HepG2 (cell line): Measurements from ENCODE around the gene CXCR5. TPM values are rescaled to one million over a fixed set of nuclear protein-coding genes. Genes with fewer than 3 reads are reported as not detected.

Experiments
- FOXP4 ChIP-seq: sonication (generic); formaldehyde crosslinking; IDR thresholded peaks from 2 replicates; pipeline ENCODE4 v1.4.0; 2020; ENCODE audit warnings: missing genetic modification reagents
- HBP1 ChIP-seq: IDR thresholded peaks from 2 replicates; pipeline ENCODE4 v1.6.1; 2016; ENCODE audit warnings: low read depth, control low read depth
- HDAC2 ChIP-seq: sonication (generic); formaldehyde crosslinking; IDR thresholded peaks from 2 replicates; pipeline ENCODE4 v1.4.0; 2020; ENCODE audit warnings: missing genetic modification reagents
- HIC2 ChIP-seq: sonication (generic); formaldehyde crosslinking; IDR thresholded peaks from 2 replicates; pipeline ENCODE4 v1.9.0; 2022; ENCODE audit warnings: low read depth, missing genetic modification reagents
- HMG20B ChIP-seq: conservative IDR thresholded peaks from 2 replicates; pipeline ENCODE4 v1.6.1; 2016; ENCODE audit warnings: missing genetic modification reagents, missing compliant biosample characterization
- MEIS1 ChIP-seq: sonication (generic); formaldehyde crosslinking; IDR thresholded peaks from 2 replicates; pipeline ENCODE4 v1.9.0; 2021; ENCODE audit warnings: mild to moderate bottlenecking, missing genetic modification reagents, moderate library complexity, borderline replicate concordance
- MYC ChIP-seq: sonication (generic); formaldehyde crosslinking; IDR thresholded peaks from 2 replicates; pipeline ENCODE4 v1.9.0; 2021; ENCODE audit warnings: missing genetic modification reagents, borderline replicate concordance
- SOX5 ChIP-seq: IDR thresholded peaks from 2 replicates; pipeline ENCODE4 v1.6.1; 2016; ENCODE audit warnings: borderline replicate concordance
- THRA ChIP-seq: sonication (generic); formaldehyde crosslinking; IDR thresholded peaks from 2 replicates; pipeline ENCODE4 v1.4.0; 2020; ENCODE audit warnings: missing genetic modification reagents, borderline replicate concordance
- TP53 ChIP-seq: sonication (generic); formaldehyde crosslinking; conservative IDR thresholded peaks from 2 replicates; pipeline ENCODE4 v1.4.0; 2020; ENCODE audit warnings: missing genetic modification reagents
- ZFP91 ChIP-seq: sonication (generic); formaldehyde crosslinking; IDR thresholded peaks from 2 replicates; pipeline ENCODE4 v1.9.0; 2022; ENCODE audit warnings: missing genetic modification reagents, mild to moderate bottlenecking, borderline replicate concordance
- ZNF263 ChIP-seq: sonication (generic); formaldehyde crosslinking; IDR thresholded peaks from 2 replicates; pipeline ENCODE4 v1.4.0; 2020; ENCODE audit warnings: missing genetic modification reagents
- ZNF512 ChIP-seq: sonication (generic); formaldehyde crosslinking; IDR thresholded peaks from 2 replicates; pipeline ENCODE4 v1.4.0; 2020; ENCODE audit warnings: mild to moderate bottlenecking, missing genetic modification reagents
- ZNF710 ChIP-seq: sonication (generic); formaldehyde crosslinking; IDR thresholded peaks from 2 replicates; pipeline ENCODE4 v1.5.0; 2020; ENCODE audit warnings: mild to moderate bottlenecking, missing genetic modification reagents, borderline replicate concordance
- ZNF75D ChIP-seq: sonication (generic); formaldehyde crosslinking; IDR thresholded peaks from 2 replicates; pipeline ENCODE4 v1.8.1; 2023; ENCODE audit warnings: missing genetic modification reagents, mild to moderate bottlenecking, borderline replicate concordance
- polyA plus RNA-seq, 8 experiments: library from polyadenylated mRNA; depleted of rRNA in 3 of 8; stranded (reverse) in 7 of 8; unstranded in 1 of 8; fragments of >200 nt; fragmentation: Illumina TruSeq in 4 of 8; extraction: Trizol in 4 of 8; gene quantifications; 2 replicates each; pipeline versions ENCODE4 v1.2.1 to v1.2.3, GENCODE V29; 2011 to 2016; ENCODE audit warnings: low read depth in 4 of 8, missing spikeins in 1 of 8, mixed read lengths in 1 of 8; ENCODE audit not compliant: insufficient read depth in 1 of 8
- total RNA-seq, 5 experiments: library from RNA; depleted of rRNA; stranded (reverse); fragments of >200 nt; fragmentation: Illumina TruSeq; extraction: Trizol; gene quantifications; 2 replicates each; pipeline ENCODE4 v1.2.3, GENCODE V29; 2016; ENCODE audit warnings: low read depth in 1 of 5

CXCR5 gene
- total and polyA plus RNA-seq, 2 of the 13 experiments (the other 11 are each of a cell fraction or from before 2014, with no cell fraction given): not detected

GRCh38 chr11:118916842-118917388 lies 33.2 kb downstream of the CXCR5 start (continued):
- peak; percentile 16; the same call in 1 of the 2 replicates for TF ChIP-seq FOXP4
- peak; percentile 56; the same call in 1 of the 2 replicates for TF ChIP-seq ZFP91 (CRISPR knock-in tag)
- no peak for TF ChIP-seq MEIS1 (CRISPR knock-in tag)
- no peak for TF ChIP-seq TP53 (CRISPR knock-in tag)
- TF ChIP-seq ZNF75D (CRISPR knock-in tag): no peak
- TF ChIP-seq THRA: peak; percentile 85; the same call in 1 of the 2 replicates
- peak; percentile 54; the same call in 1 of the 2 replicates for TF ChIP-seq HDAC2
- 0 out of 2 replicates have a peak, but pooled peaks have one; percentile 0 for TF ChIP-seq HMG20B (CRISPR knock-in tag)
- TF ChIP-seq MYC (CRISPR knock-in tag): peak; percentile 36; the same call in 1 of the 2 replicates
- peak; percentile 36; the same call in 1 of the 2 replicates for TF ChIP-seq HIC2 (CRISPR knock-in tag)
- no peak for TF ChIP-seq HBP1 (CRISPR knock-in tag)
- no peak for TF ChIP-seq ZNF512 (CRISPR knock-in tag)
- TF ChIP-seq ZNF710: peak; percentile 48; the same call in 1 of the 2 replicates
- 0 out of 2 replicates have a peak, but pooled peaks have one; percentile 16 for TF ChIP-seq SOX5
- peak; percentile 98 for TF ChIP-seq ZNF263 (CRISPR knock-in tag)
